ENCODE results near the gene CELSR1. TPM values are rescaled to one million over a fixed set of nuclear protein-coding genes. Genes with fewer than 3 reads are reported as not detected.

The CELSR1 gene
- total and polyA plus RNA-seq, 2 of the 13 experiments (the other 11 are each of a cell fraction or from before 2014, with no cell fraction given): 0.78 to 1.8 TPM

GRCh38 chr22:46563381-46564083 is 26.1 kb upstream of the CELSR1 start (continued):
- TF ChIP-seq ONECUT2 (CRISPR knock-in tag; IDR thresholded peaks at IDR 0.05) (no peak), CTCF (CRISPR knock-in tag; IDR thresholded peaks at IDR 0.05) (peak; percentile 86), TARDBP (CRISPR knock-in tag; IDR thresholded peaks at IDR 0.05) (no peak), SAP130 (CRISPR knock-in tag; IDR thresholded peaks at IDR 0.05; ENCODE audit: low read depth) (peak; percentile 74), TP53 (CRISPR knock-in tag; conservative IDR thresholded peaks at IDR 0.05) (no peak), HOXA7 (CRISPR knock-in tag; IDR thresholded peaks at IDR 0.05) (no peak), TERF1 (CRISPR knock-in tag; IDR thresholded peaks at IDR 0.05) (no peak), ZMYM3 (CRISPR knock-in tag; IDR thresholded peaks at IDR 0.05) (no peak), ZNF83 (CRISPR knock-in tag; IDR thresholded peaks at IDR 0.05; ENCODE audit: borderline replicate concordance) (no peak), ZNF724P (CRISPR knock-in tag; IDR thresholded peaks at IDR 0.05; ENCODE audit: borderline replicate concordance) (peak; percentile 73; the same call in 1 of the 2 replicates), TAF15 (IDR thresholded peaks at IDR 0.05; ENCODE audit: low read depth, low read length, poor library complexity, severe bottlenecking) (no peak), PATZ1 (CRISPR knock-in tag; IDR thresholded peaks at IDR 0.05) (peak; percentile 24; the same call in 1 of the 2 replicates), MTA1 (CRISPR knock-in tag; IDR thresholded peaks at IDR 0.05; ENCODE audit: borderline replicate concordance) (peak; percentile 15; the same call in 1 of the 2 replicates), ZNF749 (CRISPR knock-in tag; IDR thresholded peaks at IDR 0.05; ENCODE audit: borderline replicate concordance) (no peak), ZNF772 (CRISPR knock-in tag; IDR thresholded peaks at IDR 0.05) (peak; percentile 79; the same call in 1 of the 2 replicates), ESRRA (CRISPR knock-in tag; IDR thresholded peaks at IDR 0.05; ENCODE audit: low read depth) (no peak; the same call in 1 of the 2 replicates), POGK (CRISPR knock-in tag; conservative IDR thresholded peaks at IDR 0.05) (peak; percentile 69; the same call in 1 of the 2 replicates), YY1 (IDR thresholded peaks at IDR 0.05; ENCODE audit: insufficient read depth, insufficient replicate concordance, low read depth, low read length) (no peak)
